HepG2 (cell line): Measurements from ENCODE around the gene GNGT2. TPM values are rescaled to one million over a fixed set of nuclear protein-coding genes. Genes with fewer than 3 reads are reported as not detected.

Experiments
- AFF4 ChIP-seq: sonication (generic); formaldehyde crosslinking; IDR thresholded peaks from 2 replicates; pipeline ENCODE4 v1.4.0; 2020; ENCODE audit warnings: missing genetic modification reagents
- BCLAF1 ChIP-seq: fragments of 450-650 bp; IDR thresholded peaks from 2 replicates; pipeline ENCODE4 v1.6.1; 2017; ENCODE audit warnings: mild to moderate bottlenecking
- CHCHD3 ChIP-seq: sonication (generic); formaldehyde crosslinking; IDR thresholded peaks from 2 replicates; pipeline ENCODE4 v1.8.0; 2022; ENCODE audit warnings: mild to moderate bottlenecking, missing genetic modification reagents, moderate library complexity
- DMAP1 ChIP-seq: IDR thresholded peaks from 2 replicates; pipeline ENCODE4 v1.6.1; 2016
- KDM1A ChIP-seq: IDR thresholded peaks from 2 replicates; pipeline ENCODE4 v1.6.1; 2016; ENCODE audit warnings: missing compliant biosample characterization
- MTF2 ChIP-seq: sonication (generic); formaldehyde crosslinking; IDR thresholded peaks from 2 replicates; pipeline ENCODE4 v1.5.0; 2020; ENCODE audit warnings: missing genetic modification reagents, borderline replicate concordance
- PRPF4 ChIP-seq: fragments of 200-400 bp; formaldehyde crosslinking; IDR thresholded peaks from 2 replicates; pipeline ENCODE4 v1.6.1; 2016; ENCODE audit warnings: low read length, low read depth; ENCODE audit not compliant: poor library complexity, severe bottlenecking
- RELA ChIP-seq: sonication (generic); formaldehyde crosslinking; IDR thresholded peaks from 2 replicates; pipeline ENCODE4 v1.4.0; 2020; ENCODE audit warnings: missing genetic modification reagents
- U2AF1 ChIP-seq: fragments of 200-400 bp; formaldehyde crosslinking; optimal IDR thresholded peaks from 2 replicates; pipeline ENCODE3; 2017; ENCODE audit warnings: mild to moderate bottlenecking, low read depth, low read length
- XRCC5 ChIP-seq: fragments of 200-400 bp; formaldehyde crosslinking; optimal IDR thresholded peaks from 2 replicates; pipeline ENCODE3; 2017; ENCODE audit warnings: mild to moderate bottlenecking, low read length
- ZBTB20 ChIP-seq: sonication (generic); formaldehyde crosslinking; IDR thresholded peaks from 2 replicates; pipeline ENCODE4 v1.8.1; 2023; ENCODE audit warnings: missing genetic modification reagents, low read depth, mild to moderate bottlenecking, borderline replicate concordance
- ZNF44 ChIP-seq: sonication (generic); formaldehyde crosslinking; IDR thresholded peaks from 2 replicates; pipeline ENCODE4 v1.5.1; 2020; ENCODE audit warnings: mild to moderate bottlenecking, missing genetic modification reagents
- ZNF562 ChIP-seq: sonication (generic); formaldehyde crosslinking; IDR thresholded peaks from 2 replicates; pipeline ENCODE4 v1.8.0; 2022; ENCODE audit warnings: missing genetic modification reagents, borderline replicate concordance
- ZNF839 ChIP-seq: sonication (generic); formaldehyde crosslinking; IDR thresholded peaks from 2 replicates; pipeline ENCODE4 v1.4.0; 2020; ENCODE audit warnings: missing genetic modification reagents, mild to moderate bottlenecking, borderline replicate concordance
- polyA plus RNA-seq, 8 experiments: library from polyadenylated mRNA; depleted of rRNA in 3 of 8; stranded (reverse) in 7 of 8; unstranded in 1 of 8; fragments of >200 nt; fragmentation: Illumina TruSeq in 4 of 8; extraction: Trizol in 4 of 8; gene quantifications; 2 replicates each; pipeline versions ENCODE4 v1.2.1 to v1.2.3, GENCODE V29; 2011 to 2016; ENCODE audit warnings: low read depth in 4 of 8, missing spikeins in 1 of 8, mixed read lengths in 1 of 8; ENCODE audit not compliant: insufficient read depth in 1 of 8
- total RNA-seq, 5 experiments: library from RNA; depleted of rRNA; stranded (reverse); fragments of >200 nt; fragmentation: Illumina TruSeq; extraction: Trizol; gene quantifications; 2 replicates each; pipeline ENCODE4 v1.2.3, GENCODE V29; 2016; ENCODE audit warnings: low read depth in 1 of 5
- TF ChIP-seq, protein P1 (sequence below): sonication (generic); formaldehyde crosslinking; conservative IDR thresholded peaks from 2 replicates; pipeline ENCODE4 v1.4.0; 2020; ENCODE audit warnings: missing genetic modification reagents
- TF ChIP-seq, protein P2 (sequence below): sonication (generic); formaldehyde crosslinking; IDR thresholded peaks from 2 replicates; pipeline ENCODE4 v1.4.0; 2020; ENCODE audit warnings: missing genetic modification reagents
- TF ChIP-seq, protein P3 (sequence below): sonication (generic); formaldehyde crosslinking; IDR thresholded peaks from 2 replicates; pipeline ENCODE4 v1.8.0; 2022; ENCODE audit warnings: mild to moderate bottlenecking, missing genetic modification reagents

GNGT2 gene
- total and polyA plus RNA-seq, 2 of the 13 experiments (the other 11 are each of a cell fraction or from before 2014, with no cell fraction given): not detected

- TF ChIP-seq BCLAF1: no peak
- 0 out of 2 replicates have a peak, but pooled peaks have one; percentile 78 for TF ChIP-seq CHCHD3 (CRISPR knock-in tag)
- TF ChIP-seq DMAP1 (CRISPR knock-in tag): no peak
- TF ChIP-seq, protein P1, sequence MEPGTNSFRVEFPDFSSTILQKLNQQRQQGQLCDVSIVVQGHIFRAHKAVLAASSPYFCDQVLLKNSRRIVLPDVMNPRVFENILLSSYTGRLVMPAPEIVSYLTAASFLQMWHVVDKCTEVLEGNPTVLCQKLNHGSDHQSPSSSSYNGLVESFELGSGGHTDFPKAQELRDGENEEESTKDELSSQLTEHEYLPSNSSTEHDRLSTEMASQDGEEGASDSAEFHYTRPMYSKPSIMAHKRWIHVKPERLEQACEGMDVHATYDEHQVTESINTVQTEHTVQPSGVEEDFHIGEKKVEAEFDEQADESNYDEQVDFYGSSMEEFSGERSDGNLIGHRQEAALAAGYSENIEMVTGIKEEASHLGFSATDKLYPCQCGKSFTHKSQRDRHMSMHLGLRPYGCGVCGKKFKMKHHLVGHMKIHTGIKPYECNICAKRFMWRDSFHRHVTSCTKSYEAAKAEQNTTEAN: no peak
- no peak for TF ChIP-seq ZNF839 (CRISPR knock-in tag)
- no peak for TF ChIP-seq XRCC5
- no peak for TF ChIP-seq ZNF44 (CRISPR knock-in tag)
- TF ChIP-seq, protein P2, sequence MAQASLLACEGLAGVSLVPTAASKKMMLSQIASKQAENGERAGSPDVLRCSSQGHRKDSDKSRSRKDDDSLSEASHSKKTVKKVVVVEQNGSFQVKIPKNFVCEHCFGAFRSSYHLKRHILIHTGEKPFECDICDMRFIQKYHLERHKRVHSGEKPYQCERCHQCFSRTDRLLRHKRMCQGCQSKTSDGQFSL (CRISPR knock-in tag): no peak
- TF ChIP-seq MTF2 (CRISPR knock-in tag): peak; percentile 56; the same call in 1 of the 2 replicates
- no peak for TF ChIP-seq KDM1A (CRISPR knock-in tag)
- TF ChIP-seq AFF4 (CRISPR knock-in tag): no peak
- no peak for TF ChIP-seq RELA (CRISPR knock-in tag)
- TF ChIP-seq ZNF562 (CRISPR knock-in tag): no peak
- TF ChIP-seq, protein P3, sequence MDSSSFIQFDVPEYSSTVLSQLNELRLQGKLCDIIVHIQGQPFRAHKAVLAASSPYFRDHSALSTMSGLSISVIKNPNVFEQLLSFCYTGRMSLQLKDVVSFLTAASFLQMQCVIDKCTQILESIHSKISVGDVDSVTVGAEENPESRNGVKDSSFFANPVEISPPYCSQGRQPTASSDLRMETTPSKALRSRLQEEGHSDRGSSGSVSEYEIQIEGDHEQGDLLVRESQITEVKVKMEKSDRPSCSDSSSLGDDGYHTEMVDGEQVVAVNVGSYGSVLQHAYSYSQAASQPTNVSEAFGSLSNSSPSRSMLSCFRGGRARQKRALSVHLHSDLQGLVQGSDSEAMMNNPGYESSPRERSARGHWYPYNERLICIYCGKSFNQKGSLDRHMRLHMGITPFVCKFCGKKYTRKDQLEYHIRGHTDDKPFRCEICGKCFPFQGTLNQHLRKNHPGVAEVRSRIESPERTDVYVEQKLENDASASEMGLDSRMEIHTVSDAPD (CRISPR knock-in tag): no peak
- no peak for TF ChIP-seq ZBTB20 (CRISPR knock-in tag)
- no peak for TF ChIP-seq U2AF1
- TF ChIP-seq PRPF4: no peak
These were observed 14.0 kb upstream of the GNGT2 start (continued) for GRCh38 chr17:49224198-49224996.
